22Rv1 (cell line): ENCODE data around the gene ATRN.

Experiments used
- H3K27ac ChIP-seq: fragments of 450-650 bp; 2 replicates; pipeline ENCODE4 v1.5.1; 2017
- CTCF ChIP-seq: fragments of 450-650 bp; IDR thresholded peaks from 2 replicates; pipeline ENCODE4 v1.5.1; 2017; ENCODE audit warnings: mild to moderate bottlenecking
- ZFX ChIP-seq: fragments of 450-650 bp; IDR thresholded peaks from 2 replicates; pipeline ENCODE4 v1.6.1; 2017; ENCODE audit warnings: antibody characterized with exemption, borderline replicate concordance

Gene ATRN

DNA sequence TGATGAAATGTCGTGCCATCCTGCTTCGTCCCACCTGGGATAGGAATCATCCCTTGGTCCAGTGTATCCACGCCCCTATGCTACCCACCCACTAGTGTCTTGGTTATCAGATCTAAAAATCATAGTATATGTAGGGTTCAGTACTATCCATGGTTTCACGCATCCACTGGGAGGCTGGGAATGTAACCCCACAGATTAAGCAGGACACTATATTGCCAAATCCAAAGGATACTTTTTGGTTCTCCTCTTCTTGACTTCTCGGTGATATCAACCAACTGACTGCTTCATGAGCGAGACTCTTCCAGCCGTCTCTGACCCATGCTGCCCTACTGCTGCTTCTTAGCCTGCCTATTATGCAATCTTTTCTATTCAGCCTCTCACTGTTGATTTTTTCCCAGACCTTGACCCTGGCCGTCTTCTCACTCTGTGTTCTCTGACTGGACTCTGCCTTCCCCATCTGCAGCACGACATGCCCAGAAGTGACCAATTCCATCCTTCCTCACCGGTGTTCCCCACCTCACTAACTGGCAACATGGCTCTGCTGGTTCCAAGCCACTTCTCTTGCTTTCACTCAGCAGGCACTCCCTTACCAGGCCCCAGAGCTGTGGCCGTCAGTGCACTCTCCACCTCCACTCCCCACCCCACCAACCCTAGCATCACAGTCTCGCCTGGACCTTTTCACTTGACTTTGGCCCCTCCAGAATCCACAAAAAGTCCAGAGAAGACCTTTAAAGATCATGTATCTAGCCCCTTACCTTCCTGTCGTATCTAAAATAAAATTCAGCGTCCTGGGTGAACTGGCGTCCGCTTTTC, 157.9 kb downstream of the ATRN start:
- H3K27ac ChIP-seq = no peak overlapping the region
- no peak for TF ChIP-seq CTCF
- no peak for TF ChIP-seq ZFX

GRCh38 chr20:3629893-3630292, 159.1 kb downstream of the ATRN start:
- TF ChIP-seq ZFX (no peak), CTCF (no peak)
- H3K27ac ChIP-seq = no peak overlapping the region

DNA sequence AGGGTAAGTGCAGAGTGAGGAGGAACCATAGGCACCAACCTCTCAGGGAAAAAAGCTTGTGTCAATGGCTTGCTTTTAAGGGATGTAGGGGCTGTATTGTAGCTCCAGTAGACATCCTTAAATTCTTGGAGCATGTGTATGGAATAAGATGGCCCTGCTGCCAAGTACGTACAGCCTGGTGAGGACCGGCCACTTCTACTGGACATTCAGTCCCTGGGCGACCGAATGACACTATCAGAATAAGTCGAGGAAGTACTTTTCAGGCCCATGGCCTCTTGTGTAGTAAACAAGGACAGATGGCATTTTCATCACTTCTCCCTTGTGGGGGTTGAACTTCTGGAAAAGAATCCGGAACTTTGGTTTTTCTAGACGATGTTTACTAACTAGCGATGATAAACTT, 159.6 kb downstream of the ATRN start:
- TF ChIP-seq ZFX (no peak), CTCF (no peak)
- H3K27ac ChIP-seq = no peak overlapping the region

GRCh38 chr20:3631534-3631933, 160.7 kb downstream of the ATRN start:
- TF ChIP-seq CTCF = no peak
- no peak for TF ChIP-seq ZFX
- no peak overlapping the region for H3K27ac ChIP-seq

DNA sequence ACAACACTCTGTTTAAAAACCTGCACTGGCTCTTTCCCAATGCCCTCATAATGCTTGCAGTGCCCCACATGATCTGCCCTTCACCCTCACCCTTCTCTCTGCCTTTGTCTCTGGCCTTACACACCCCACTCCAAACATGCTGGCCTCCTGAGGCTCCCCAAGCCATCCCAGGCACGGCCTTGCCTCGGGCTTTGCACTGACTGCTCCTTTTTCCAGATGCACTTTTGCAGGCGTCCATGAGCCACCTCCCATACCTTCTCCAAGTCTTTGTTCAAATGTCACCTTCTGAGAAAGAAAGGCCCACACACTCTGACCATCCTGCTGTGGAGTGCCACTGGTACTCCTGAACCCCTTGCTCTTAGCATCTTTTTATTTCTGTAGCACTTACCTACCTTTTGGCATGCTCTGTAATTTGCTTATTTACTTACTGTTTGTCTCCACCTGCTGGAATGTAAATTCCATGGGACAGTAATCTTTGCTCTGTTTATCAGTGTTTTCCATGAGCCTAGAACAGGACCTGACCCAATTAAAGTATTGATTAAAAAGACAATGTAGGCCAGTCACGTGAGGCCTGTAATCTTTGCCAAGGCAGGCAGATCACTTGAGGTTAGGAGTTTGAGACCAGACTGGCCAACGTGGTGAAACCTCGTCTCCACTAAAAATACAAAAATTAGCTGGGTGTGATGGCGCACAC, 161.6 kb downstream of the ATRN start:
- H3K27ac ChIP-seq = no peak overlapping the region

DNA sequence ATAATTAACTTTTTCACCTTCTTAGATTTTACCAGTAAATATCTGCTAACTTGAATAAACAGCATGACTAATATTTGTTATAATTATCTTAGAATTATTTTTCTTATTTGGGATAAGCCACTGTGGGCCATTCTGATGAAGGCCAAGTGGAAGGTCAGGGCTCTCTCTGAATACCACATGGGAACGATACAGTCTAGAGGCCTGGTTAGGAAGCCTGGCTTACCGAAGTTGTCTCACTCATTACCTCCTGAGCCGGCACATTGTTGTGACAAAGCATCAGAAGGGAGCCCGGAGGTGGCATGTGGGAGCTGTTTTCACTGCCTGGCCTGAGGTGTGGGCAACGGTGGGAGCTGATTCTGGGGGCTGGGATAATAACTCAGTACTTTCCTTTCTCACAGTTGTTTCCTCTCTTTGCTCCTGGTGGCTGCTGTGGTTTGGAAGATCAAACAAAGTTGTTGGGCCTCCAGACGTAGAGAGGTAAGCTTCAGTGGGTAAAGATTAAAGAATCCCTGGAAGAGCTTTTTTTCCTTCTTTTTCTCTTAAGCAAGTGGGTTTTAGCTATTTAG, 163.2 kb downstream of the ATRN start:
- TF ChIP-seq ZFX (no peak), CTCF (no peak)
- H3K27ac ChIP-seq = no peak overlapping the region

More for the DNA sequence above, 161.6 kb downstream of the ATRN start:
- TF ChIP-seq ZFX = no peak
- peak; percentile 42 for TF ChIP-seq CTCF

- no peak overlapping the region for H3K27ac ChIP-seq
- TF ChIP-seq CTCF = no peak
- no peak for TF ChIP-seq ZFX
These were observed 164.5 kb downstream of the ATRN start for GRCh38 chr20:3635346-3635745.
